HG03175 (cell line): ENCODE measurements around the gene TRAPPC3L.

Source experiments
- ATAC-seq: cut with Tn5 transposase; IDR thresholded peaks from one replicate; pipeline ENCODE4 v1.9.1; 2021; ENCODE audit warnings: mild to moderate bottlenecking, moderate library complexity; ENCODE audit not compliant: unreplicated experiment

TRAPPC3L gene

DNA sequence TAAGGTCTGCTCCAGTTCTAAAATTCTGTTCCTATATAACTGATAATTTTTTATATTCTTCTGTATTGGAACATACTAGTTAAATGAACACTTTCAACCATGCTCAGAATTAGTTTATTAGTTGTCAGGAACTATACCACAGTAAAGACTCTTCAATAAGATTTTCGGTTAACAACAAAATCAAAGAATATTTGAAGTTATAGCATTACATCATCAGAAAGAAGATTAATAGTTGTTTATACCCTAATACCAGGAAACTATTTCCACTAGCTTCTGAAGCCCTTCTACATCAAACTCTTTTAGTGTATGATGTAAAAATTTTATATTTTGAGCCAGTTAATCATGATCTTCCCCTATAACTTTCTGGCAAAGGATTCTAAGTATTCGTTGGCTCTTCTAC, 14.6 kb upstream of the TRAPPC3L start:
- ATAC-seq: no peak

DNA sequence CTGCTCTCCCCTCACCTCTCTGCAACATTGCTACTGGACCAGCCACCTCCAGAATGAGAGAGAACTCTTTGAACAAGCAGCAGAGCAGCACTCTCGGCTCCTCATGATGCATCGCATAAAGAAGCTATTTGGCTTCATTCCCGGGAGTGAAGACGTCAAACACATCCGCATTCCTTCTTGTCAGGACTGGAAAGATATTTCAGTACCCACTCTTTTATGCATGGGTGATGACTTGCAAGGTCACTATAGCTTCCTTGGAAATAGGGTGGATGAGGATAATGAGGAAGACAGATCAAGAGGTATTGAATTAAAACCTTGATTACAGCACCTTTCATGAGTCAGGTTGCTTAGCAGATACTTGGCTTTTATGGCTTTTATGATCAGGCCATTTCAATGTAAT, 12.4 kb upstream of the TRAPPC3L start:
- ATAC-seq: no peak

DNA sequence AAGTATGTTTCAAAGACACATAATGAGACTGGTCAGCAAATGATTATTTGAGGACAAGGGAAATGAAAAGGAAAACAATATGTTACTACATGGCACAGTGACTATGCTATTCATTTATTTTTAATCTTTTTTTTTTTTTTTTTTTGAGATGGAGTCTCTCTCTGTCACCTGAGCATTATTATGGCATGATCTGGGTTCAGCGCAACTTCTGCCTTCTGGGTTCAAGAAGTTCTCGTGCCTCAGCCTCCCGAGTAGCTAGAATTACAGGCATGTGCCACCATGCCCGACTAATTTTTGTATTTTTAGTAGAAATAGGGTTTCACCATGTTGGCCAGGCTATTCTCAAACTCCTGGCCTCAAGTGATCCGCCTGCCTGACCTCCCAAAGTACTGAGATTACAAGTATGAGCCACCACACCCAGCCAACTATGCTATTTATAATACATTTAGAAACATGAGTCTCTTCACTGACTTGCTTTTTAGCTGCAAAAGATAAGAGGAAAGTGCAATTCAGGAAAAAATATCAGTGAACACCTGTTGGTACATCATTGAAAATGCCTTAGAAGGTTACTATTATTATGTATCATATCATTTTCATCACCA, 11.4 kb upstream of the TRAPPC3L start:
- ATAC-seq: no peak

DNA sequence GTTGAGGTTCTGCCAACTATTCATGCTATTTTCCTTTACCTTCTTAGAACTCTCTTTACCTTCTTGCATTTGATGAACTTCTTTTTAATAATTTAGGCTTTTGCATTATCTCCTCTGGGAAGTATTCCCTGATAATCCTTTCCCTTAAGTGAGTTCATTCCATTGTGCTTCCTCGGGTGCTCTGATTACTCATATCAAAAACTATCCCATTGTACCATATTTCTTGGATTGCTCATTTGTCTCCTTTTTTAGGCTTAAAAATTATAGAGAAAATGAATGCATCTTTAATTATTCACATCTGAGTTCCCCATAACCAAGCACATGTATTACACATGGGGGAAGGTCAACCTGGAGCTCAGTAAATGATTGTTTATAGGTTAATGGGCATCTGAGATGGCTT, 10.6 kb upstream of the TRAPPC3L start:
- ATAC-seq: no peak

DNA sequence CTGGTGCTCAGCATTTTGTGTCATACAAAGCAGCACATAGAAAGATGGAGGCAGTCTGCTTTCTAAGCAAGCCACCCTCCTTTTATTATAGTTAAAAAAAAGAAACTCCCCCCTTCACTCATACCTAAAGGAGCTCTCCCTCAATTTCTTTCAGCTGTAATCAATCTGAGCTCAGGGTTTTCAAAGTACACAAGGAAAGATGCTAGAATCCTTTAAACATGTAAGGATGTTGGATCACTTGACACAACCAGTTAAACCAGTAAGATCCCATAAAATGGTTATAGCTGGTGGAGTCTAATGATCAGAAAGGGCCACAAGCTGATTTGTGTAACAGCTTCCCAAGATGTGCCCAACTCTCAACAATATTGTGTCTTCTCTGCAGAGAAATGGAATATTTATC, 8.0 kb upstream of the TRAPPC3L start, which contains the start of gene CALHM4:
Gene CALHM4, plus strand, starts transcription at position 301 of the 400 bp plus-strand sequence. Its CDS starts 43 bp downstream, at position 344.
- ATAC-seq: no peak

DNA sequence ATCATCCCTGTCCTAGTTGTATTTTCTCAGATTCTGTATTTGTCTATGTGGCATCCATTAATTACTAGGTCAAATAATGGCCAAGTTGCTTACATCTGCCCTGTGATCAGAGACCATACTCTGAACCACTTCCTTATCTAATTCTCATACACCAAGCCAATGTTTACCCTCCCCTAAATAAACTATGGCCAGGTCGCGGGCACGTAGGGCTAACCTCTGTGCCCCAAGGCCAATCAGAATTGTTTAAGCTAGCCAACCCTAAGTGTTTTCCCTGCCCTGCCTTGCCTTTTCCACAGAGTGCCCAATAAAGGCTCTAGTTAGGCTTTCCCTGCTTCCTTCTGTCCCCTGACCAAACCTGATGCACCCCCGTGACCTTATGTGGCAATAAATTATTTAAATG, 5.3 kb upstream of the TRAPPC3L start:
- ATAC-seq: no peak

DNA sequence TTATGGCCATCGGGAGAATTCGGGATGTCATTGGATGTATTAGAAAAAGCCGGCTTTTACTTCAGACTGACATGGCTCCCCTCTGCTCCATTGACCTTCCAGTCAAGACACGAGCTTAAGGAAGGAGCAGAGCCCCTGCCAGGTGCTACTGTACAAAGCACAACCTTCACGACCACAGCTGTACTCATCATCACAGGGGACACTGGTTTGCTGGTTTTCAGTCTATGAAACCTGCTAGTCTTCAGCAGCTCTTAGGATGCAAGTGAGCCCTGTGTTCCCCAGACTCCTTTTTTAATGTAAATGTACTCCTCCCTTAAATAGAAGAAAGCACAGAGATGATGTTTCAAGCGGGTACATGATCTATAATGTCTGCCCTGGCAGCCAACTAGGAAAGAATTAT, 1.9 kb upstream of the TRAPPC3L start:
- ATAC-seq: no peak

DNA sequence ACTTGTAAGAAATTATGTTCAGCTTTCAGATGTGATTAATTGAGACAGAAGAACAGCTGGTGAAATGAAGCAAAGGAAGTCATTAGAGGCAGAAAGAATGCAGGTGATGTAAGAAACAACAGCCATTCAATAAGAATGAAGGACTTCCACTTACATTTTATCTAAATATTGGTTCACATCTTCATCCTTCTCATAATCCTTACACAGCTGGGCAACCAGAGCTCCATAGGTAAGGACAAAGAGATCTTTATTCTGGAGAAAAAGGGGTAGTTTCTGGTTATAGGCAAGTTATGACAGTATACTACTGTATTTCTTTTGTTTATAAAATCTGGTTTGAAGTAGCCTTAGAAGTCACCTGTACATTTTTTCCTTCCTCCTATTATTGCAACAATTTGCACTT, 2.3 kb downstream of the TRAPPC3L start:
- ATAC-seq: no peak

DNA sequence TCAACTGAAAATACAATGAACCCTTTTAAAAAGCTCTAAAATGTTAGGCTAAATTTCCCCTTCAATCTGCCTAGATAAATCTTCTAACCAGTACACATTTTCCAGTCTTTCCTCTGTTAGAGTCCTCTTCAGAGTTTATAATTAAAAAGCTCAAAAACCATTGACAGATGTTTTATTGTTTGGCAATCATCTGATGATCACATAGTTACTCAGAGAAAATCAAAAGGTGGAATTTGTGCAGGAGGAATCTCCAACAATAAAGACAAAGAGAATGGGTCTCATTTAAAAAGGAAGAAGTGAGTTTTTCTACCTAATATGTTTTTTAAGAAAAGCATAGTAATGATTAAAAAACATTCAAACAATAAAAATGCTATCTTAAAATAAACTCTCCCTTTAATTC, 3.1 kb downstream of the TRAPPC3L start:
- ATAC-seq: no peak

DNA sequence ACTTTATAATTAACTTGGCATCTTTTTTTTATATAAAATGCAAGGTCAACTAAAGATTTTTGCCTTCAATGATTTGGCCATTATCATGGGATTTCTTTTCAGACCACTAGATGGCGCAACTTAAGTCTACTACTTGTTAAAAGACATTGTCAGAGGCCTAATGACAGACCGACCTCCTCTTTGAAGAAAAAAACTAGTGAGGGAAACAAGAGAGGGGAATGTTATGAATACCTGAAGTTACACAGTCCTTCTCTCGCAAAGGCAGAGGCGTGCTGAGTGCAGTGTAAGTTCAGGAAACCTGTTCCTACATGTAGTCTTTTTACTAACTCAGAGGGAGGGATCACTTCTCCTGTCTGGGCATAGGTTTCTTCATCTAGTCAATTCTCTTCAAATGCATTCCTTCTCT, 9.3 kb downstream of the TRAPPC3L start:
- peak; percentile 59 for ATAC-seq

DNA sequence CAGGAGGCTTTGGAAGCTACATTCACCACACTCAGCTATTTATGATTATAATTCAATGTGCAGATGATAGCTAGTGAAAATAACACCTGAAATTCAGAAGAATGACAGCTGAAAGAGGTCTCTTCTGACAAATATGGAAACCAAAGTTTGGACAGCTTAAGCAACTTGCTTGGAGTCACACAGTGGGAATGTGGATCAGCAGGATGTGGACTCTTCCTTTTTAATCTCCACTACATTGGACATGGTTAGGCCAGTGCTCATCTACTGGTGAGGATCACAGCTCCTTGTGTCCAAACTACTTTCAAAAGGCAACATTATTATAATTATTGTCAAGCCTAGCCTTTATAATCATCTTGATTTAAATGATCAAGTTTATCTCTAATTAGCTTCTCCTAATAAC, 10.4 kb downstream of the TRAPPC3L start:
- ATAC-seq: no peak

DNA sequence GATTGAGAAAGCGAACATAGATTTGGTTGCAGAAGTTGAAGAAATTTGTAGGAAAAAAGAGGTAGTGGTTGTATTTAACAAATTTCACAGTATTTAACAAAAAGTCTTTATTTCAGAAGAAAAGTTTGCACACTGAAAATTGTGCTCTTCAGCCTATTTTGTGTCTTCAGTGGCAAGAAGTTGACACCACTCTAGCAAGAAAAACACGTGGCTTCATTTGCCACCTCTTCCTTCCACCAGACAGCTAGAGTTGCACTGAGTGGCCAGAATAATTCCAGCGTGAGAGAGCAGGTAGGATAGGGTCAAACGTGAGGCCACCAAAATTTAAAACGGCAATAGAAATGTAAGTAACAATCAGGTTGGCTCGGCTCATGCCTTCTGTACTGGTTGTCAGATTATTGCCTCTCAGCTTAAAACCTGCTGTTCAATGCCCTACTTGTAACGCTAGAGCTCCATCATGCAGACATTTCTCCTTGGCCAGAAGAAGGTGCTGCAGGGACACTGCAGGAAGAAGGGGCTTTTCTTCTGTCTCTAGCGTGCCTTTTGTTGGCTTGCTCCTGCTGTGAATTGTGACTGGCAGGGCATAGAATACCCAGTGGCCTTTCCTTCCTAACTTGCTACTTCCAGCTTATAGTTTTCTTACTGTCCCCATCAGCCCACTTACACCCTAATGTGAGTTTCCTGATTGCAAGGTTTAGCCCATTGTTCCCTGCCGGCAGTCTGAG, 12.1 kb downstream of the TRAPPC3L start:
- no peak for ATAC-seq

DNA sequence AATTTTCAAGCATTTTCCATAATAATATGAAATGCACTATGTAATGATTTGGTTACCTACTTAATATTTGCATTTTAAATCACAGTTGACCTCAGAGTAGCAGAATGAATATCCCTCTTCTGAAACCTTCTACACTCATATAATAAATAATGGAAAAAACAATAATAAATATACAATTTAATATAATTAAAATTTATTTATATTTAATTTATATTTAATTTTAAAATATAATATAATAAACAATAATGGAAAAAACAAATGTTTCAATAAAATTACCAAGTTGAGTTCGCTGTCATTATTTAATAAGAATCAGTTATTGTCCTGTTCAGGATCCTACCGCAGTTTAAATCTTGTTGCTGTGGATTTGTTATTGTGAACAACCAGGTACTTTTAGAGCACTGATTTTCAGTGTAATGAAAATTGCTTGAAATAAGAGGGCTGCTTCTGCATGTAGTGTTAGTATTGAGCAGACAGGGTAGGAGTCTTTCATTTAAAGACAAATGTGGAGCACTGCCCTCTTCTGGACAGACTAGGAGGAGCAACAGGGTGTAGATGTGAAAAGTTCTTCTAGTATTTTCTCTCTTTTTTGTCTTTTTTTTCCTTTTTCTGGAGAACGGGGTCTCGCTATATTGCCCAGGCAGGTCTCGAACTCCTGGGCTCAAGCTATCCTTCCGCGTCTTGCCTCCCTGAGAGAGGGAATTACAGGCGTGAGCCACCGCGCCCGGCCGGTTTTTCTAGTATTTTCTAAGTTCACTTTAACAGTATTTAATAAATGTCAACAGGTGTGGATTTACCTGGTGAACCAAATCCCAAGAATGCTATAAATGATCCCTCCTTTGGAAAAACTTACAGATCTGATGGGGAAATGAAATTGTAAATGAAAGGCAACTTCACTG, 13.6 kb downstream of the TRAPPC3L start:
- peak; percentile 83 for ATAC-seq

DNA sequence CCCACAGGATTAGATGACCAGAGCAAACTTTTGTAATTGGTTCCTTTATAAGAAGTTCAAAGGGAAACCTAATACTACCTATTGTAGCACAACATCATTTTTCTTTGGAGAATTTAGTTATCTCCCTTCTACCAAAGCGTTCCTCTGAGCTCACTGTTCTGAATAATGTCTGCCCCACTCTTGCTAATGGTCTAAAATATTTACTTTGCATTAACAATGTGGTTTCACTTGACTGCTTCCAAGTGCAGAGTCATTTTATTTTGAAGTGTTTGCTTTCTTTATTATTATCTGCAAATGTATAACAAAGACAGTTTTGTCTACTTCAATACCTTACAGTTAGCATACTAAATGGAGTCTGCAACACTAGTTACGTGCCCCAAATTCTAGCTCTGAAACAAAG, 15.0 kb downstream of the TRAPPC3L start:
- ATAC-seq: no peak

DNA sequence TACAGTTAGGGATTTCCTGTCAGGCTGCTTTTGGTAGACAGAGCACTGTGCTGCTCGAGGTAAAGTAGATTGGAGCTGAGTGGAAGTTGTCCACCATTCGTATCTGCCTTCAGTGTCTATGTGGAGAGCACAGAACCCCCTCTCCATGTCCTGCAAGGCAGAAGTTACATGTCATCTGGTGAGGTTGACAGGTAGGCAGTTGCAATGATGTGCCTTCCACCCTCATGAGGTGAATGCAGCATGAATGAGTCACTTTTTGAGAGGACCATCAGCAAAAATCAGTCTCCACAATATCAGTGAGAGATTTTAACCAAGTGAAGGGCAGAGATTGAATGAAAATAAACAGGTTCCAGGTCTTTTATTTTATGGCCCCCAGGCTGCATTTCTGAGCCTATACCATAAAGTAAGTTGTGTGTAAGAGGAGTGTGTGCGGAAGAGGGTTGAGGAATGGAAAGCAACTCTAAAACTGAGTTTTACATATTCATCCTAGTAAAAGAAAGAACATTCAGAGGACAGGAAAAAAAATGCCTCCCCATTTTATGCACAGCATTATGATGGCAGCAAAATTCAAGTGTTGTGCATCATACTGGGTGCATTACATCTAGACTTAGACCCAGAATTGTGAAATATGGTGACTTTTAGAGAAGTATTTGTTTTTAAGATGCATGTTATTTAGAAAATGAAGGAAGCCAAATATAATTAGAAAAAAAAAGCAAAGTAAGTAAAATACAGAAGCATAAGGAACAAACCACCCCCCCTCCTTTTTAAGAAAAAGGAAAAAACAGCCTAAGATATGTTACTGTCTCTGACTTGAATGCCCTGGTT, 15.8 kb downstream of the TRAPPC3L start:
- ATAC-seq: no peak

DNA sequence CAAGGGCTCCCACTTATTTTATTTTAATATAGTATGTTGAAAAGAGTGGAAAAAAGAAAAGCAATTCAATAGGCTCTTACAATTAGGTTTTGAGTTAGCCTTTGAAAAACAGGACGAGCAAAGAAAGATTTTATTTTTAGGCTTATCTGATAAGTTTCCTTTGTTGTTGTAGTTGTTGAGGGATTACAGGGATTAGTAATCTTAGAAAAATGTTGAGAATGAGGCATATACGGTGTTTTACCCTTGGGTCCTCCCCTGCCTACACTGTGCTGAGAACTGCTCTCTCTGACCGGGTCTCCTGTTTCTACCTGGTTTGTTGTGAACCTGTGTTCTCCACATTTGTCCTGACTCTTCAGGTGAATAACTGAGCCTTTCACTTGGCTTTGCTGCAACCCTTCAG, 16.7 kb downstream of the TRAPPC3L start:
- no peak for ATAC-seq

DNA sequence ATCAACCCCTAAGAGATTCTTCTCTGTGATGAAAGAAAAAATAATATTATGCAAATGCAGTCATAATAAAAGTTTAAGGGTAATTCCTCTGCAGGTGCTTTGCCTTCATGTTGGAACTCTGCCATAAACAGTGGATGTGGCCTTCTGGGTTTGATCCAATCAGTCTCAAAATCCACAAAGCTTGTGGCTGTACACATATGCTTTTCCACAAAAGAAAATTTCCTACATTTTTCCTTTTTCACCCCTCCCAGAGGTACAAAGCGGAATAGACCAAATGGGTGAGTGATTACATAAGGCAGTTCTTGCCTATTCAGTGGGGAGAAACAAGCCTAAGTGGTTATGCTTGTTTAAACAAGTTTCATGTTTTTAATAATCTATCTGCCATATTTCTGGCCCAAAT, 17.4 kb downstream of the TRAPPC3L start:
- ATAC-seq: no peak

DNA sequence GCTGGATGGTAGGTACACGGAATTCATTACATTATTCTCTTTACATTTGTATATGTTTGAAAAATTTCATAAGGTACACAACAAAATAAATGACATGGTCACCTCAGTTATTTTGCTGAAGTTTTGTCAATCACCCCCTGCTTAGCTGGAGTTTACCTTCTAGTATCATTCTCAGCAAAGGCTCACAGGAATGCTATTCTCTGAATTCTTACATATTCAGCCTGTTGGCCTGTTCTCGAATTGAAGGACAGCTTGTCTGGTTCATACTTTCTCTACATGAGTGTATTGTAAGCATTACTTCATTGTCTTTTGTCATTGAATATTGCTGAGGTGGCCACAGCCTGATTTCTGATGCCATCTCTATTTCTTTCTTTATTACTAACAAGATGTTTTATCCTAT, 21.2 kb downstream of the TRAPPC3L start:
- ATAC-seq: no peak

DNA sequence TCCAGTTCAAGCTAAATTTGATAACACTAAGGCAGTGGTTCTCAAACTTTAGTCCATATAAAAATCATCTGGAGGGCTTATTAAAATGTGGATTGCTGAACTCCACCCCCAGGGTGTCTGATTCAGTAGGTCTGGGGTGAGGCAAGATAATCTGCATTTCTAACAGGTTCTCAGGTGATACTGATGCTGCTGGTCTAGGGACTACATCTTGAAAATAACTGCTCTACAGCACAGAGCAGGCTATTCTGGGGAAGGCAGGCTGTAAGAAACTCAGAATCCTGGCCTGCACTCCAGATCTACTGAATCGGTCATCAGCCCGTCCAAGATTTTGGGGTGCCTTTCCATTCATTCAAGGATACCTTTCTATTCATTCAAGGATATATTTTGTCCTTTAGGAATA, 22.6 kb downstream of the TRAPPC3L start:
- no peak for ATAC-seq

DNA sequence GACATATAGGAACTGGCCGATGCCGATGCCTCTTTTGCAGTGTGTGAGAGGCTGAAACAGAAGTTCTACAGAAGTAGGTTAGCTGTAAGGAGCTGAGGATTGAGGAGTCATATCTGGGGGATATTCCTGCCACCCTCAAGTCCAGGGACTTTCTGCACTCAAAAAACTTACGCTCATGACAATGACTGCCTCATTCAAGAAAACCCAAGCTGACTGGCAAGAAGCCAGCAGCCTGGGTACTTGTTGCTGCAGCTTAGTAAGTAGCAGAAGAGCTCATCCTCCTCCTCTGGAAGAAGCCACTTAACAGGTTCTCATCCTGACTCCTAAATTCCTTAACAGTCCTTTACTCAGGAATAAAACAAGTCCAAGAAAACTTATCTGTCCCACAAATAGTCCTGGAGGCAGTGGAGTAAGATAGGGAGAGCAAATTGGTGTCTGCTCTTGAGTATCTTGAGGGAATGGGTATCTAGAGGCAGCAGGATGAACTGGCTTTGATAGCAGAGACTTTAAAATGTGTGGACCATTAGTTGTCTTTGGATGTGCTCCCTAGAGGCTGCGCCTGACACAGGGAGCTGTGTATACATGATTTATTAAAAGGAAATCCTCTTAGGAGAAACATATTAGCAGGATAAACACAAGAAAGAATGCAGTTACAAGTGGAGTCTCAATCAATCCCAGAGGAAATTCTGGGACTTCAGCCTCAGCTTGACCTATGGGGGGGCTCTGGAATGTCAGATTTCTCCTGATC, 26.7 kb downstream of the TRAPPC3L start:
- no peak for ATAC-seq
